Daoy (cell line): Measurements from ENCODE around the gene CTF1. TPM values are rescaled to one million over a fixed set of nuclear protein-coding genes. Genes with fewer than 3 reads are reported as not detected.
A peak's percentile ranks its signal among the peaks of the same experiment; 100 is the strongest.
"Not testable (repeated sequence)": the region's sequence is repeated elsewhere in the genome, so short reads cannot be mapped to it uniquely, and the experiment has no call there.

Source experiments
- DNase-seq: peaks from one replicate; pipeline ENCODE4 v3.0.0-alpha.2; 2015; ENCODE audit warnings: low read depth
- total RNA-seq: library from RNA; depleted of rRNA; stranded (reverse); fragments of >200 nt; shearing (Covaris generic); gene quantifications from 2 replicates; pipeline ENCODE4 v1.2.3, GENCODE V29; 2014; rRNA removed

The CTF1 gene, protein sequence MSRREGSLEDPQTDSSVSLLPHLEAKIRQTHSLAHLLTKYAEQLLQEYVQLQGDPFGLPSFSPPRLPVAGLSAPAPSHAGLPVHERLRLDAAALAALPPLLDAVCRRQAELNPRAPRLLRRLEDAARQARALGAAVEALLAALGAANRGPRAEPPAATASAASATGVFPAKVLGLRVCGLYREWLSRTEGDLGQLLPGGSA
- total RNA-seq: 0.33 and 0.46 TPM in 2 replicates

DNA sequence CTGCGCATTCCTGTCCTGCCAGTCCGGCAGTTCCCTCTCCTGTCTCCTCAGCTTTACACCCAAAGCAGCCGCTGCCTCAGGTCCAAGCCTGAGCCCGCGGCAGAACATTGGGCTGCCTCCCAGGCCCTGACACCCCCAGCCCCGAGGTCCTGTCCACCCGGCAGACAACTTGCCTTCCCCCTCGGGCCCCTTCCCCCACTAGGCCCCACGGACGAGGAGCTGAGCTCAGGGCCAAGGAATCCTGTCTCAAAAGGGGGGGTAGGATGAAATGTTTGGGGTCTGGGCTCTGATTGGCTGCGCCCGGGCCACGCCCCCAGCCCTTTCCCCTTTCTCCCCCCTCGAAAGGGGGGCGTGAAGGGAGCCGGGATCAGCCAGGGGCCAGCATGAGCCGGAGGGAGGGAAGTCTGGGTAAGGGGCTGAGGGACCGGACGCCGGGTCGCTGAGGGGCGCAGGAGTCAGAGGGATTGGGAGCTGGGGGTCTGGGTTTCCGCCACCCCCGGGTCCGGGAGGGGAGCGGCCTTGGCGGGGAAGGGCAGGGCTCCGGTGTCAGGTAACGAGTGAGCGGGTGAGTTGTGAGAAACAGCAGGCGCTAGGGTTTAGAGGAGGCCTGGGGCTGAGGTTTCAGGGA is at the start of gene CTF1:
TSS of gene CTF1 (plus strand) at position 354 of the 628 bp plus-strand sequence. CDS start at position 384, 30 bp downstream.
- peak; percentile 67 for DNase-seq

DNA sequence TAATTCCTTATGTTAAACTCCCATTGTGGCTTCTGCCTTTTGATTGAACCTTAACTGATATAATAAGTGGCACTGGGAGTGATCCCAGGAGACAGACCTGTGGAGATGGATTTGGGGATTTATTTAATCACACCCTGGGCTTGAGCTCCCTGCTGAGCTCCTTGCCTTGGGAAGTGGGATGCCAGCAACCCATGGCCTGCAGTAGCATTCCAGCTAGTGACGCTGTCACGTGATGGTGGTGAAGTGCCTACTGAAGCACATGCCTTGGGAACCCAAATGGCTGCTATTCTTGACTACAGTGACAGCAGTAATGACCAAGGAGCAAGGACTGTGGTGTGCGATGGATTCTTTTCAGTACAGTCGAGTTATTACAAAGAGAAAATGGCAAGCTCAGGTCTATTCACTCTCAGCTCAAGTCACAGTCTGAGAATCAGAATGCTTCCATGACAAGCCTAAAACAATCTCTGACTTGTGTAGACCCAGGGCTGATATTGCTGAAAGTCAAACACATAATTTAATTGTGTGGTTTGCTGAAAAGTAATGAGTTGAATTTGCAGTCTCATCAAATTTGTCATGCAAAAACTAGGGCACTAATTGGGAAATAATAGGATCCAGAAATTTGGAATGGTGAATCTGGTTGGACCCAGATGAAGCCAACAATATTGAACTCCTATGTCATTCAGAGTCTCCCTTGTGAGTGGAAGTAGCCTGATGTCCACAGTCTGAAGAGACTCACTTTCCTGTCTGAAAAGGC is 49.6 kb upstream of the CTF1 start:
- no peak for DNase-seq

- DNase-seq: no peak
Measured at GRCh38 chr16:30850246-30850645, 46.2 kb upstream of the CTF1 start.

DNA sequence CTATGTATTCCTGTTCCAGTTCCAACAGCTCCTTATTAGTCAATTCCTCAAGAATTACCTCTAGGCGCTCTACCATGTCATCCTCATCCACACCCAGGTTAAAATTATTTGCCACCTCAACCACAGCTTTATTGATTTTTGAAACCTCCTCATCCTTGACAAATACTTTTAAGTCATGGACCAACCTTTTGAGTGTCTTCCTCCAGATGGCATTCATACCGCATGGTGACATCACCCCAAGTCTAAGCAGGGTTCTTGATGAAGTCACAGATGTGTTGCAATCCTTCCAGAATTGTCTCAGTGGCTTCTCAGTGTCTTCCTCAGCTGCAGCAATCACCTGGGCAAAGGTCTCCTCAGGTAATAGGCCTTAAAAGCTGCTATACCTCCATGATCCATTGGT is 42.7 kb upstream of the CTF1 start:
- DNase-seq: no peak

DNA sequence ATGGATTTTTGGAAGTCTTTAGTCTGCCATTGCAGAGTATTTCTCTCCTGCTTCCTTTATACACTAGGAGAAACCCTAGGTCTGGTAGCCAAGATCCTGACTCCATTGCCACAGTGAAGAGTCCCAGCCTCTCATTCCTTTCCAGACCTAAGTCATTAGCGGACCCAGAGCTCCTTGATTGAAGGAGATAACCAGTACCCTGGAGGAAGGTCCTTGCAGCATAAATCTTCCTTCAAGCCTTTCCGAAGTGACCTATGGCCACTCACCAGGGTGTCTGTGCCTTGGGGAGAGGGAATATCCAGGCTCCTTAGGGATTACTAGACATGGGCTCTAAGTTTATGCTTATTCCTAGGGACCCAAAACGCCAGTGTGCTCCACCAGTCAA is 38.3 kb upstream of the CTF1 start:
- no peak for DNase-seq

DNA sequence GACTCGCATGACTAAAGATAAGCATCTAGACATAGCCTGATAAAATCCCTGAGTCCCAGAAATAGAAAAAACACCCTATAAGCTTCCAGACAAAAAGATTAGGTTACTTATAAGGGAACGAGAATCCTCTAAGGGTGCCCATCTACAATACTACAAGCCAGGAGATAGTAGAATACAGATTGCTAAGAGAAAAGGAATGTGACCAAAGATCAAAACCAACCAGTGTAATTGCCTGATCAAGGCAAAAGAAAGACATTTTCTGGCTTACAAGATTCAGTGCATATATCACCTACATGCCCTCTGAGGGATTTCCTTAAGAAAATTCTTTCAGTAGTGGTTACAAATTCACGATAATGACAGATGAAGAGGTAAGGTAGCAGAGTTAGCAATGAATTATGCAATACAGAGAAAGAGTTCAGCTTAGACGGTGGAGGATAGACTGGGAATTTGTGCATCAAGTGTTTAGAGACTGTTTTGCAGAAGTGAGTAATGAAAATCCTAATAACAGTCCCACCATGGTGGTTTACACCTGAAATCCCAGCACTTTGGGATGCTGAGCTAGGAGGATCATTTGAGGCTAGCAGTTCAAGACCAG is 37.5 kb upstream of the CTF1 start:
- DNase-seq: no peak

DNA sequence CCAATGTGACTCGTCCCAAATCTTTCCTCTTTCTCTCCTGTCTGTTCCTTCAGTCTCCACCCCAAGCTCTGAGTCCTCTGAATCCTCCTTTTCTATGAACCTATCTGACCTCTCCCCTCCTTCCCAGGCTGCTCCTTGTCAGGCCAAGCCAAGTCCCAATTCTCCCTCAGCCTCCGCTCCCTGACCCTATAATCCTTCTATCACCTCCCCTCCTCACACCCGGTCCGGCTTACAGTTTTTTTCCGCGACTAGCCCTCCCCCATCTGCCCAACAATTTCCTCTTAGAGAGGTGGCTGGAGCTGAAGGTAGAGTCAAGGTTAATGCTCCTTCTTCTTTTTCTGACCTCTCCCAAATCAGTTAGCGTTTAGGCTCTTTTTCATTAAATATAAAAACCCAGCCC is 35.7 kb upstream of the CTF1 start:
- not testable (repeated sequence) for DNase-seq

DNA sequence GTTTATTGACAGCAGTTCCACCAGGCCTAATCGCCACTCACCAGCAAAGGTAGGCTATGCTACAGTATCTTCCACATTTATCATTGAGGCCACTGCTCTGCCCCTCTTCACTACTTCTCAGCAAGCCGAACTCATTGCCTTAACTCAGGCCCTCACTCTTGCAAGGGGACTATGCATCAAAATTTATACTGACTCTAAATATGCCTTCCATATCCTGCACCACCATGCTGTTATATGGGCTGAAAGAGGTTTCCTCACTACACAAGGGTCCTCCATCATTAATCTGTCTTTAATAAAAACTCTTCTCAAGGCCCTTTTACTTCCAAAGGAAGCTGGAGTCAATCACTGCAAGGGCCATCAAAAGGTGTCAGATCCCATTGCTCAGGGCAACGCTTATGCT is 33.2 kb upstream of the CTF1 start:
- not testable (repeated sequence) for DNase-seq

- no peak for DNase-seq
Measured at GRCh38 chr16:30866031-30866430, 30.4 kb upstream of the CTF1 start.

DNA sequence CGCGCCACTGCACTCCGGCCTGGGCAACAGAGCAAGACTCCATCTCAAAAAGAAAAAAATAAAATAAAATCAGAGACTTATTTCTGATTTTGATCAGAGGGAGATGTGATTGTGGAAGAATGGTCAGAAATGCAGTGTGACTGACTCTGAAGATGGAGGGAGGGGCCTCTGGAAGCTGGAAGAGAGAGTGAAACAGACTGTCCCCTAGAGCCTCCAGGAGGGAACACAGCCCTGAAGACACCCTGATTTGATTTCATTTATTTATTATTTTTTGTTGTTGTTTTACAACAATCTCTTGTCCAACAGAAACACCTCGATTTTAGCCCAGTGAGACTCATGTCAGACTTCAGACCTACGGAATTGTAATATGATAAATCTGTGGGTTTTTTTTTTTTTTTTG is 28.7 kb upstream of the CTF1 start:
- no peak for DNase-seq

DNA sequence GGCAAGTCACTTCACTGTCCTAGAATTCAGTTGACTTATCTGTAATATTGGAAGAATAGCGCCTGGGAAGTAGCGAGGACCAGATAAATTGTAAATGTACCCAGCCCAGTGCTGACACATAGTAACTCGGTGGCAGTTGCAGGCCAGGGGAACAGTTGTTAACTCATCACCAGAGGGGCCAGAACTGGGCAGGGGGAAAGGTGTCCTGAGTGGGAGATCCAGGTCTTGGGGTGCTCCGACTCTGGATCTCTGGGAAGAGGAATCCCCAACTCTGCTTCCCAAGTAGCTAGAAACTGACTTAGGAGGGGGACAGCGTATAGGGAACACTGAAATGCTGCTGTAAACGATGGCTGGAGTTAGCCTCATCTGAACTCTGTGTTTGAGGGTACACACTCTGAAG is 25.5 kb upstream of the CTF1 start:
- DNase-seq: no peak

DNA sequence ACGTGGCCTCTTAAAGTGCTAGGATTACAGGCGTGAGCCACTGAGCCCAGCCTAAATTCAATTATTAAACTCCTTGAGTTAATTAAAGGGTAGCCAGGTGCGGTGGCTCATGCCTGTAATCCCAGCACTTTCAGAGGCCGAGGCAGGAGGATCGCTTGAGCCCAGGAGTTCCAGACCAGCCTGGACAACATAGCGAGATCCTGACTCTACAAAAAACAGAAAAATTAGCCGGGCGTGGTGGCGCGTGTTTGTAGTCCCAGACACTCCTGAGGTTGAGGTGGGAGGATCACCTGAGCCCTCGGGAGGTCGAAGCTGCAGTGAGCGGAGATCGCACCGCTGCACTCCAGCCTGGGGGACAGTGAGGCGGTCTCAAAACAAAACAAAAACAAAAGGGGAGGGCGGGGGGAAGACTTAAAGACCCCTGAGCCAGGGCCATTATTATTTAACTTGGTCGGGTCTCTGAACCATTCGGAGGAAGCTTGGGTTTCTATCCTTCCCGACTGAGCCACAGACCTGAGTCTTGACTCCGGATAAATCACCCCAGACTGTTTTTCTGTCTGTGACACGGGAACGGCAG is 22.1 kb upstream of the CTF1 start:
- DNase-seq: no peak

DNA sequence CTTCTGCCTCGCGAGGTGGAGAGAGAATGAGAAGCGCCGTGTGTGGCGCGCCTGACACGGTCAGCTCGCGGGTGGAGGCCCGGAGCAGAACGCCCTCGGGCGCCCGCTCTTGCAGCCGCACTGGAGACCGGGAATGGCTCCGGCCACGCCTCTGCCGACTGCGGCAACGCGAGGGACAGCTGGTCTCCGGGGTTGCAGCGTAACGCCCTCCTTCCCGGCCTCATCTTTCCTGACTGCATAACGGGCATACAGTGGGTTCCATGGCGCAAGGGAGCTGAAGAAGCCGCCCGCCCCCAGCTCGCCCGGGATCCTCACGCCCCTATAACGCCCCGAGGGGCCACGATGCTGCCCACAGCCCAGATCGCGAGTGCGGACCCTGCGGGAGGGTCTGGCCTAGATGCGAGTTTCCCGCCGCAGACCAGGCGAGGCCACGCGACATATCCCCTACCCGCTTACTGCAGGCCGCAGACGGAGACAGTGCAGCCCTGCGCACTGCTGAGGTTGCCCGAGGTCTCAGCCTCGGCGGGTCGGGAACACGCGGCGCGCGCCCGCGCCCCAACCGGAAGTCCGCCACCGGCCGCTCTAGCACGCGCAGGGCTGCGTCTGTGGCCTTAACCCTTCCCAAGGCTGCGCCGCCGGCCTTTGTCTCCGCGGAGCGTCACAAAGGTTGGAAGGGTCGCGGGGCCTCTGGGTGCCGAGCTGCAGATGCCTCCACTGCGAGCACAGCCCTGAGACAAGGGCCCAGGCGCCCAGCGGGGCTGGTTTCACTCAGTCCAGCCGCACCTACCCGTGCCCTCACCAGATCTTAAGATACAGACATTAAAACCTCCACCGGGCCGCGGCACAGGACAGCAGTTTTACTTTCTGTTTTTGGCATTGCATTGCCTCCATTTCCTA is 21.3 kb upstream of the CTF1 start:
- DNase-seq: peak; percentile 91

- peak; percentile 17 for DNase-seq
Measured at GRCh38 chr16:30875871-30876801, 20.3 kb upstream of the CTF1 start.

GRCh38 chr16:30876867-30877266 is 19.5 kb upstream of the CTF1 start:
- no peak for DNase-seq

DNA sequence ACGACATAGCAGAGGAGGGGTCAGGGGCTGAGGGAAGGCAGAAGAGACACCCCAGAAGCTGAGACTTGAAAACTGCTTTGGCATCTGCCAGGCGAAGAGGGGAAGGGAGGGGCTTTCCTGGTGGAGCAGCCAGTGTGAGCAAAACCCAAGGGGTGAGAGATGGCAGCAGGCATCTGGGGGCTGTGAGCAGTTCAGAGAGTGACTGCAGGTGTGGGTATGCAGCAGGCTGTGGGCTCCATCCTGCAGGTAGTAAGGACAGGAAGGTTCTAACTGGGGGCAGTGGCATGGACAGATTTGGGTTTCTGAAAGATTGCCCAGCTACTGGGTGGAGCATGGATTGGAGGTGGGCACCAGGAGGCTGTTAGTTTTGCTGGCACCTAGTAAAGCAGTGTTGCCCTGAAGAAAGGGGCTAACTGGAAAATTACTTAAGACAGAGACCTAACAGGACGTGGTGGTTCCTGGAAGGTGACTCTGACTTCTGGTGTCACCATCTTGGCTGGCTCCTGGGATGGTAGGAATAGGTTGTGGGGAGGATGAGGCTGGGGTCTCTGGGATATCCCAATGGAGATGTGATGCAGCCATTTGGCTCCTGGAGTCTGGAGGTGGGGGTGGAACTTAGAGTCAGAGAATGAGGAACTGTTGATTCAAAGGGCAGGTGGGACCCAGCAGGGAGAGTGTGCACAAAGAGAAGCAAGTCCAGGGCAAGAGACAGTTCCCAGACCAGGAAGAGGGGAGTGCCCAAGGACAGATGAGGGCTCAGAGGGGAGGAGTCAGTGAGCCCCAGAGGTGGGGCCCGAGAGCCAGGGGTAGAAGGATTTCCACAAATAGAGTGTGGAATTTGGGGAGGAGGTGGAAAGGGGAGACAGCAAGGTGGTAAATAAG is 13.7 kb upstream of the CTF1 start:
- no peak for DNase-seq

DNA sequence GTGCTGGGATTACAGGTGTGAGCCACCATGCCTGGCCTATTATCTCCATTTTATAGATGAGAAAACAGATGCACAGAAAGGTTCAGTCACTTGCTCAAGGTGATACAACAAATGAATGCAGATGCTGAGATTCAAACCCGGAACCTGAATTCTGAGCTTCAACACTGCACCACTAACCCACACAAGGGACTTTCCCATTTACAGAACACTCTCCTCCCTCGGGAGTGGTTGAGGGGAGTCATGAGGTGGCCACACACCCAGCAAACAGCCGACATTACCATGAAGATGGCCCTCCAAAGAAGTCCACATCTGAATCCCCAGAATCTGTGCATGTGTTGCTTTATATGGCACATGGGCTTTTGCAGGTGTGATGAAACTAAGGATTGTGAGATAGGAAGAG is 11.7 kb upstream of the CTF1 start:
- no peak for DNase-seq

GRCh38 chr16:30885196-30885595 is 11.2 kb upstream of the CTF1 start:
- no peak for DNase-seq

GRCh38 chr16:30886145-30886544 is 10.3 kb upstream of the CTF1 start:
- DNase-seq: no peak
